HepG2 (cell line): Measurements from ENCODE around the gene TRMT112. TPM values are rescaled to one million over a fixed set of nuclear protein-coding genes. Genes with fewer than 3 reads are reported as not detected.

Source experiments
- ATF1 ChIP-seq: IDR thresholded peaks from 2 replicates; pipeline ENCODE4 v1.6.1; 2016; ENCODE audit warnings: mild to moderate bottlenecking, control low read depth
- ATF3 ChIP-seq: sonication (generic); formaldehyde crosslinking; IDR thresholded peaks from 2 replicates; pipeline ENCODE4 v1.4.0; 2020; ENCODE audit warnings: missing genetic modification reagents
- FIP1L1 ChIP-seq: fragments of 200-400 bp; formaldehyde crosslinking; IDR thresholded peaks from 2 replicates; pipeline ENCODE4 v1.6.1; 2018; ENCODE audit warnings: low read depth, mild to moderate bottlenecking, low read length, moderate library complexity, borderline replicate concordance; ENCODE audit not compliant: insufficient read depth
- RBFOX2 ChIP-seq: fragments of 200-400 bp; formaldehyde crosslinking; IDR thresholded peaks from 2 replicates; pipeline ENCODE4 v1.6.1; 2017; ENCODE audit warnings: low read depth, mild to moderate bottlenecking, low read length
- SNAPC2 ChIP-seq: sonication (generic); formaldehyde crosslinking; IDR thresholded peaks from 2 replicates; pipeline ENCODE4 v1.8.1; 2022; ENCODE audit warnings: mild to moderate bottlenecking, missing genetic modification reagents
- TFDP2 ChIP-seq: sonication (generic); formaldehyde crosslinking; IDR thresholded peaks from 2 replicates; pipeline ENCODE4 v1.4.0; 2020; ENCODE audit warnings: missing genetic modification reagents
- ZNF256 ChIP-seq: sonication (generic); formaldehyde crosslinking; conservative IDR thresholded peaks from 2 replicates; pipeline ENCODE4 v1.4.0; 2020; ENCODE audit warnings: missing genetic modification reagents
- ZNF354B ChIP-seq: sonication (generic); formaldehyde crosslinking; IDR thresholded peaks from 2 replicates; pipeline ENCODE4 v1.8.0; 2022; ENCODE audit warnings: mild to moderate bottlenecking, missing genetic modification reagents
- ZSCAN21 ChIP-seq: sonication (generic); formaldehyde crosslinking; IDR thresholded peaks from 2 replicates; pipeline ENCODE4 v1.8.0; 2022; ENCODE audit warnings: mild to moderate bottlenecking, missing genetic modification reagents, moderate library complexity, borderline replicate concordance
- polyA plus RNA-seq, 8 experiments: library from polyadenylated mRNA; depleted of rRNA in 3 of 8; stranded (reverse) in 7 of 8; unstranded in 1 of 8; fragments of >200 nt; fragmentation: Illumina TruSeq in 4 of 8; extraction: Trizol in 4 of 8; gene quantifications; 2 replicates each; pipeline versions ENCODE4 v1.2.1 to v1.2.3, GENCODE V29; 2011 to 2016; ENCODE audit warnings: low read depth in 4 of 8, missing spikeins in 1 of 8, mixed read lengths in 1 of 8; ENCODE audit not compliant: insufficient read depth in 1 of 8
- total RNA-seq, 5 experiments: library from RNA; depleted of rRNA; stranded (reverse); fragments of >200 nt; fragmentation: Illumina TruSeq; extraction: Trizol; gene quantifications; 2 replicates each; pipeline ENCODE4 v1.2.3, GENCODE V29; 2016; ENCODE audit warnings: low read depth in 1 of 5
- TF ChIP-seq, protein P1 (sequence below): sonication (generic); formaldehyde crosslinking; conservative IDR thresholded peaks from 2 replicates; pipeline ENCODE4 v1.8.0; 2022; ENCODE audit warnings: low read depth, missing genetic modification reagents
- TF ChIP-seq, protein P2 (sequence below): fragments of 450-650 bp; IDR thresholded peaks from 2 replicates; pipeline ENCODE4 v1.6.1; 2017; ENCODE audit warnings: mild to moderate bottlenecking
- TF ChIP-seq, protein P3 (sequence below), 2 experiments: fragments of 450-650 bp in 1 of 2; sonication (generic) in 1 of 2; formaldehyde crosslinking in 1 of 2; IDR thresholded peaks; 2 replicates each; pipeline versions ENCODE4 v1.6.1 to v1.8.0; 2016 to 2022; ENCODE audit warnings: antibody characterized with exemption in 1 of 2, mild to moderate bottlenecking in 1 of 2, missing genetic modification reagents in 1 of 2

The TRMT112 gene
- total and polyA plus RNA-seq, 2 of the 13 experiments (the other 11 are each of a cell fraction or from before 2014, with no cell fraction given) = 186 to 409 TPM

DNA sequence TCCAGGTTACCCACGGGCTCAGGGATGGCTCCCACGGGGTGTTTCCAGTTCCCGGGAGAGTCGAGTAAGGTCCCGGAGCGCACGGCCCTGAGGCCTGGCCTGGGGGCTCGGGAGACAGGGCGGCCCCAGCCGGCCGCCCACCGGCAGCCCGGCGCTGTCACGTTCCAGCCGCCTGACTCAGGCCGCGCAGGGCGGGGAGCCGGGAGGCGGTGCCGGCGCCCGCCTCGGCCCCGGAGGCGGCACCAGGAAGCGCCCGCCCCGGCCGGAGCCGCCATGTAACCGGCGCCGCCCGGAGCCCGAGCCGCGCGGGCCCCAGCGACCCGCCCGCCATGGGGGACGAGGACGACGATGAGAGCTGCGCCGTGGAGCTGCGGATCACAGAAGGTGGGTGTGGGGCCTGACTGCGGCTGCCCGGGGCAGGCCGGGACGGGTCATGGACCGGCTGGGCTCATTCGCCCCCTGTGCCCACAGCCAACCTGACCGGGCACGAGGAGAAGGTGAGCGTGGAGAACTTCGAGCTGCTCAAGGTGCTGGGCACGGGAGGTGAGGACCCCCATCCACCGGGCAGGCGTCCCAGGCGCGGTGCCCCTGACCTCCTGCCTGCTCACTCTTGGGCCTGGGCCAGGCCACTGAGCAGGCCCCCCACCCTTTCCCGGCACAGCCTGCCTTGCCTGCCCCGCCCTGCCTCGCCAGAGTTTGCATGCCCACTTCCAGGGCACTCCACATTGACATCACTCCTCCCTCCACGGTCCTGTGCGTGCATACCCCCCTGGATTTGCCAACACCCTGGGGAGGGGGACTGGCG lies 41.8 kb upstream of the TRMT112 start, which contains the start of gene RPS6KA4 (continued):
- 0 out of 2 replicates have a peak, but pooled peaks have one; percentile 22 for TF ChIP-seq TFDP2
- TF ChIP-seq, protein P1, sequence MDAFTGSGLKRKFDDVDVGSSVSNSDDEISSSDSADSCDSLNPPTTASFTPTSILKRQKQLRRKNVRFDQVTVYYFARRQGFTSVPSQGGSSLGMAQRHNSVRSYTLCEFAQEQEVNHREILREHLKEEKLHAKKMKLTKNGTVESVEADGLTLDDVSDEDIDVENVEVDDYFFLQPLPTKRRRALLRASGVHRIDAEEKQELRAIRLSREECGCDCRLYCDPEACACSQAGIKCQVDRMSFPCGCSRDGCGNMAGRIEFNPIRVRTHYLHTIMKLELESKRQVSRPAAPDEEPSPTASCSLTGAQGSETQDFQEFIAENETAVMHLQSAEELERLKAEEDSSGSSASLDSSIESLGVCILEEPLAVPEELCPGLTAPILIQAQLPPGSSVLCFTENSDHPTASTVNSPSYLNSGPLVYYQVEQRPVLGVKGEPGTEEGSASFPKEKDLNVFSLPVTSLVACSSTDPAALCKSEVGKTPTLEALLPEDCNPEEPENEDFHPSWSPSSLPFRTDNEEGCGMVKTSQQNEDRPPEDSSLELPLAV (CRISPR knock-in tag) = no peak
- no peak for TF ChIP-seq ATF1 (CRISPR knock-in tag)
- TF ChIP-seq RBFOX2 = peak; percentile 76
- no peak for TF ChIP-seq ZNF256 (CRISPR knock-in tag)
- peak; percentile 59; the same call in 1 of the 2 replicates for TF ChIP-seq ZSCAN21 (CRISPR knock-in tag)
- TF ChIP-seq ZNF354B (CRISPR knock-in tag) = 0 out of 2 replicates have a peak, but pooled peaks have one; percentile 32
- TF ChIP-seq, protein P2, sequence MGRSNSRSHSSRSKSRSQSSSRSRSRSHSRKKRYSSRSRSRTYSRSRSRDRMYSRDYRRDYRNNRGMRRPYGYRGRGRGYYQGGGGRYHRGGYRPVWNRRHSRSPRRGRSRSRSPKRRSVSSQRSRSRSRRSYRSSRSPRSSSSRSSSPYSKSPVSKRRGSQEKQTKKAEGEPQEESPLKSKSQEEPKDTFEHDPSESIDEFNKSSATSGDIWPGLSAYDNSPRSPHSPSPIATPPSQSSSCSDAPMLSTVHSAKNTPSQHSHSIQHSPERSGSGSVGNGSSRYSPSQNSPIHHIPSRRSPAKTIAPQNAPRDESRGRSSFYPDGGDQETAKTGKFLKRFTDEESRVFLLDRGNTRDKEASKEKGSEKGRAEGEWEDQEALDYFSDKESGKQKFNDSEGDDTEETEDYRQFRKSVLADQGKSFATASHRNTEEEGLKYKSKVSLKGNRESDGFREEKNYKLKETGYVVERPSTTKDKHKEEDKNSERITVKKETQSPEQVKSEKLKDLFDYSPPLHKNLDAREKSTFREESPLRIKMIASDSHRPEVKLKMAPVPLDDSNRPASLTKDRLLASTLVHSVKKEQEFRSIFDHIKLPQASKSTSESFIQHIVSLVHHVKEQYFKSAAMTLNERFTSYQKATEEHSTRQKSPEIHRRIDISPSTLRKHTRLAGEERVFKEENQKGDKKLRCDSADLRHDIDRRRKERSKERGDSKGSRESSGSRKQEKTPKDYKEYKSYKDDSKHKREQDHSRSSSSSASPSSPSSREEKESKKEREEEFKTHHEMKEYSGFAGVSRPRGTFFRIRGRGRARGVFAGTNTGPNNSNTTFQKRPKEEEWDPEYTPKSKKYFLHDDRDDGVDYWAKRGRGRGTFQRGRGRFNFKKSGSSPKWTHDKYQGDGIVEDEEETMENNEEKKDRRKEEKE = no peak
- no peak for TF ChIP-seq ATF3 (CRISPR knock-in tag)
- 0 out of 2 replicates have a peak, but pooled peaks have one; percentile 54 for TF ChIP-seq SNAPC2 (CRISPR knock-in tag)
- TF ChIP-seq, protein P3, sequence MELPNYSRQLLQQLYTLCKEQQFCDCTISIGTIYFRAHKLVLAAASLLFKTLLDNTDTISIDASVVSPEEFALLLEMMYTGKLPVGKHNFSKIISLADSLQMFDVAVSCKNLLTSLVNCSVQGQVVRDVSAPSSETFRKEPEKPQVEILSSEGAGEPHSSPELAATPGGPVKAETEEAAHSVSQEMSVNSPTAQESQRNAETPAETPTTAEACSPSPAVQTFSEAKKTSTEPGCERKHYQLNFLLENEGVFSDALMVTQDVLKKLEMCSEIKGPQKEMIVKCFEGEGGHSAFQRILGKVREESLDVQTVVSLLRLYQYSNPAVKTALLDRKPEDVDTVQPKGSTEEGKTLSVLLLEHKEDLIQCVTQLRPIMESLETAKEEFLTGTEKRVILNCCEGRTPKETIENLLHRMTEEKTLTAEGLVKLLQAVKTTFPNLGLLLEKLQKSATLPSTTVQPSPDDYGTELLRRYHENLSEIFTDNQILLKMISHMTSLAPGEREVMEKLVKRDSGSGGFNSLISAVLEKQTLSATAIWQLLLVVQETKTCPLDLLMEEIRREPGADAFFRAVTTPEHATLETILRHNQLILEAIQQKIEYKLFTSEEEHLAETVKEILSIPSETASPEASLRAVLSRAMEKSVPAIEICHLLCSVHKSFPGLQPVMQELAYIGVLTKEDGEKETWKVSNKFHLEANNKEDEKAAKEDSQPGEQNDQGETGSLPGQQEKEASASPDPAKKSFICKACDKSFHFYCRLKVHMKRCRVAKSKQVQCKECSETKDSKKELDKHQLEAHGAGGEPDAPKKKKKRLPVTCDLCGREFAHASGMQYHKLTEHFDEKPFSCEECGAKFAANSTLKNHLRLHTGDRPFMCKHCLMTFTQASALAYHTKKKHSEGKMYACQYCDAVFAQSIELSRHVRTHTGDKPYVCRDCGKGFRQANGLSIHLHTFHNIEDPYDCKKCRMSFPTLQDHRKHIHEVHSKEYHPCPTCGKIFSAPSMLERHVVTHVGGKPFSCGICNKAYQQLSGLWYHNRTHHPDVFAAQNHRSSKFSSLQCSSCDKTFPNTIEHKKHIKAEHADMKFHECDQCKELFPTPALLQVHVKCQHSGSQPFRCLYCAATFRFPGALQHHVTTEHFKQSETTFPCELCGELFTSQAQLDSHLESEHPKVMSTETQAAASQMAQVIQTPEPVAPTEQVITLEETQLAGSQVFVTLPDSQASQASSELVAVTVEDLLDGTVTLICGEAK (IDR thresholded peaks at IDR 0.05) = no peak
- TF ChIP-seq, protein P3 (CRISPR knock-in tag; IDR thresholded peaks at IDR 0.05) = no peak
- no peak for TF ChIP-seq FIP1L1
